ENCODE results near the gene SDK1.

Gene SDK1

GRCh38 chr7:3374239-3374638, 73.2 kb downstream of the SDK1 start:
- H3K36me3 ChIP-seq = no peaks in the 10 kb centered on the region
- no peak for DNase-seq
- TF ChIP-seq, protein P1, sequence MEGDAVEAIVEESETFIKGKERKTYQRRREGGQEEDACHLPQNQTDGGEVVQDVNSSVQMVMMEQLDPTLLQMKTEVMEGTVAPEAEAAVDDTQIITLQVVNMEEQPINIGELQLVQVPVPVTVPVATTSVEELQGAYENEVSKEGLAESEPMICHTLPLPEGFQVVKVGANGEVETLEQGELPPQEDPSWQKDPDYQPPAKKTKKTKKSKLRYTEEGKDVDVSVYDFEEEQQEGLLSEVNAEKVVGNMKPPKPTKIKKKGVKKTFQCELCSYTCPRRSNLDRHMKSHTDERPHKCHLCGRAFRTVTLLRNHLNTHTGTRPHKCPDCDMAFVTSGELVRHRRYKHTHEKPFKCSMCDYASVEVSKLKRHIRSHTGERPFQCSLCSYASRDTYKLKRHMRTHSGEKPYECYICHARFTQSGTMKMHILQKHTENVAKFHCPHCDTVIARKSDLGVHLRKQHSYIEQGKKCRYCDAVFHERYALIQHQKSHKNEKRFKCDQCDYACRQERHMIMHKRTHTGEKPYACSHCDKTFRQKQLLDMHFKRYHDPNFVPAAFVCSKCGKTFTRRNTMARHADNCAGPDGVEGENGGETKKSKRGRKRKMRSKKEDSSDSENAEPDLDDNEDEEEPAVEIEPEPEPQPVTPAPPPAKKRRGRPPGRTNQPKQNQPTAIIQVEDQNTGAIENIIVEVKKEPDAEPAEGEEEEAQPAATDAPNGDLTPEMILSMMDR (IDR thresholded peaks at IDR 0.05; ENCODE audit: low read depth, low read length) = no peak

DNA sequence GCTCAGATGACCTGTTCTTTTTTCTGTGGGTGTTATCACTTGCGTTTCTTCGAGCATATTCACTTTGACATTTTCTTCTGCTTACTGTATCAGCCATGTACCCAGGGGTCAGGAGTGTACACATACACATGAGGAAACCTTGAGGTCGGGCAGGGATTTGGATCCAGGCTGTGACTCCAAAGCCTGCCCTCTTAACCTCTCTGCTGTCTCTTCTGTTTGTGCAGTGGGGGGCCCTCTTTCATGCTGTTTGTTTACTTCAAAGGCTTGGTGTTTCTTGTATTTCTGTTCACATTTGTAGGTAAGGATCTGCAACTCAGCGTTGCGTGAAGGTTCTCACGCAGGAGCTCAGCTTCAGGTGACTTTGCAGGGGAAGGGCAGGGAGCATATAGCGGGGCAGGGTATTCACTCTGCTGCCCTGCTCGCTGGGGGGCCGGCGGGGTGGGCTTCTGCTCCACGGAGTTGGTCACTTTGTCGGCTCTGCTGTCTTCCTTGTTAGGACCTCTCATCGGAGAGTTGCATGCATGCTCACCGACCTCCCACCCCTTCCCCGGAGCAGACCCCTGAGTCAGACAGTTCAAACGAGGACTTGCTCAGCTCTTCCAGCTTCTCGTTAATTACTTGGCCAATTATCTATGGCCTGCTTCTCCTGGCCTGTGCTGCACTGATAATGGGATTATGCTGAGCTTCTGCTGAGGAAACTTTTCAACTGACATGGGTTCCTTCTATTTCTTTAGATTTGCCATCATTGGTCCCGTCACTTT, 77.5 kb downstream of the SDK1 start:
- H3K27me3 ChIP-seq = no peaks in the 10 kb centered on the region
- DNase-seq = no peak
- TF ChIP-seq, protein P1 (IDR thresholded peaks at IDR 0.05; ENCODE audit: low read depth, low read length) = no peak

More at GRCh38 chr7:3374239-3374638, 73.2 kb downstream of the SDK1 start:
- Histone ChIP-seq H3K4me1 (no peaks in the 10 kb centered on the region), H3K27me3 (no peaks in the 10 kb centered on the region), H3K4me3 (ENCODE audit: low read depth, low read length) (no peak overlapping the region), H3K9me3 (no peaks in the 10 kb centered on the region)

GRCh38 chr7:3380034-3380433, 79.0 kb downstream of the SDK1 start:
- TF ChIP-seq, protein P1 (IDR thresholded peaks at IDR 0.05; ENCODE audit: low read depth, low read length) = no peak
- H3K9me3 ChIP-seq = no peaks in the 10 kb centered on the region
- H3K36me3 ChIP-seq = no peaks in the 10 kb centered on the region
- no peaks in the 10 kb centered on the region for H3K4me1 ChIP-seq
- no peak for DNase-seq
- no peak overlapping the region for H3K4me3 ChIP-seq (ENCODE audit: low read depth, low read length)
- no peaks in the 10 kb centered on the region for H3K27me3 ChIP-seq

More for the DNA sequence above, 77.5 kb downstream of the SDK1 start:
- Histone ChIP-seq H3K36me3 (no peaks in the 10 kb centered on the region), H3K4me1 (no peaks in the 10 kb centered on the region), H3K4me3 (ENCODE audit: low read depth, low read length) (no peak overlapping the region), H3K9me3 (no peaks in the 10 kb centered on the region)

DNA sequence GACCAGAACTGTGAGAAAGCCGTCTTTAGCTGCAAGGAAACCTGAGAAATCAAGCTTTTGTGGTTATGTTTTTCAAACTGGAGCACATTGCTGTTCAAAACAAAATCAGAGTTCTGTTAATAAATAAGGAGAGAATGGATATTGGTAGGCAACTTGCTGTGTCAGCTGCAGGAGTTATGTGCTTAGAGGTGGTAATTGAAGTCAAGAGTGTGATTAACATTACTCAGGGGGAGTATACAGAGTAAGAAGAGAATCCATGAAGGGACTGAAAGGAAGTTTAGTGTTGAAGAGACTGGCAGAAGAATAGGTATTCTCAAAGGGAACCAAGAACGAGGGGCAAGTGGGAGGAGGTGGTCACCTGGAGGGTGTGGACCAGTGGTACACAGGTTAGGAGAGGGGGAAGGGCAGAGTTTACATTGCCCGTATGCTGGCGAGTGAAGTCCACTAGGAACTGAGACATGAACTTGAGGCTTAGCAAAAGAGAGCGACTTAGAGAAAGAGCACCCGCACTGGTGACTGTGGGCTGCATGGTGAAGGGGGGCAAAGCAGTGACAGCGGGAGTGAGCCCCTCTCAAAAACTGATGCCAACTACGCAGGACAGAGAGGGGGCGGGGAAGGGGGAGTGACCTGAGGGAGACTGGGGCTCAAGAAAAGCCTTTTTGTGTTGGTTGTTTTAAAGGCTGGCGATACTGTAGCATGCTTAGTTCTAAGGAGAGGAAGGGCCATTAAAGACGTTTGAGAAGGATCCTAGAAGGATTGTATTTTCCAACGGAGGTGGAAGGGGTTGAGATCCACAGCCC, 80.0 kb downstream of the SDK1 start:
- Histone ChIP-seq H3K4me3 (ENCODE audit: low read depth, low read length) (no peak overlapping the region), H3K9me3 (no peaks in the 10 kb centered on the region), H3K36me3 (no peaks in the 10 kb centered on the region), H3K27me3 (no peaks in the 10 kb centered on the region), H3K4me1 (no peaks in the 10 kb centered on the region)
- no peak for DNase-seq
- TF ChIP-seq, protein P1 (IDR thresholded peaks at IDR 0.05; ENCODE audit: low read depth, low read length) = no peak

DNA sequence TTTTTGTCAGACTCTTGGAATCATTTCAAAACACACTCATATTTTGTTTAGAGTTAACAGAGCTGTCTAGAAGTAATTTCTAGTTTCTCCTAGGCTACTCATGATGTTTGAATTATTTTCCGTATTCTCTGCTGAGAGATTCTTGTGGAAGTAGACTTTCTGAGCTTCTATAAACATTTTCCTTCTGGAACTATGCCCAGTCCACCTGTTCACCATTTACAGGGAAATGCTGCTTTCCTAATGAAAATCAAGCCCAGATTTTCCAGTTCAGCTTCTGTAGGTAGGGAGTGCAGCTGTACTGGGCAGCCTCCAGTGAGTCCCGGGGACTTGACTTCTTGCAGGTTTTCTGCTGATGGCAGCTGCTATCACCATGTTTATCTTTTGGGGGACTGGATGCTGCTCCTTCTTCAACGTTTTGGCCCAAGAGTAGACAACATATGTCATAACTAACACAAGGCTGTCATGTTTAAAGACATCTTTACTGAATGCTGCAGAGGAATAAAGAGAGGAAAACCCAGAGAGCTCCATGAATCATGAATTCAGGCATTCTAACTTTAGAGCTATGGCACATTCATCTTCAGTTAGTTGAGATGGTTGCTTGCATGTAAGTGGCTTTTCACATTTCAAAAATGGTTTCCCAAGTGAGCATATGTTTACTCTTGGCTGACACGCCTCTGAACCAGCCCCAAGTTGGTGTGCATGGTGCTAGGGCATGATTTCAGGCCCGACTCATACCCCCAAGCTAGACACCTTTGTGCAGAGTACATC, 85.6 kb downstream of the SDK1 start:
- TF ChIP-seq, protein P1 (IDR thresholded peaks at IDR 0.05; ENCODE audit: low read depth, low read length) = no peak
- no peaks in the 10 kb centered on the region for H3K4me1 ChIP-seq
- no peaks in the 10 kb centered on the region for H3K27me3 ChIP-seq
- H3K9me3 ChIP-seq = no peaks in the 10 kb centered on the region
- H3K4me3 ChIP-seq (ENCODE audit: low read depth, low read length) = no peak overlapping the region
- H3K36me3 ChIP-seq = no peaks in the 10 kb centered on the region
- no peak for DNase-seq
